Neural cell (in vitro differentiated cells): ENCODE data around the gene GPR158.

Experiments used
- CTCF ChIP-seq: fragments of 450-650 bp; IDR thresholded peaks from 2 replicates; pipeline ENCODE4 v1.5.1; 2014; ENCODE audit warnings: antibody characterized with exemption, mild to moderate bottlenecking, moderate library complexity; ENCODE audit not compliant: poor library complexity, severe bottlenecking
- EP300 ChIP-seq: fragments of 450-650 bp; conservative IDR thresholded peaks from 2 replicates; pipeline ENCODE4 v1.6.1; 2014; ENCODE audit warnings: antibody characterized with exemption, mild to moderate bottlenecking, moderate library complexity; ENCODE audit not compliant: poor library complexity, severe bottlenecking
- EZH2 ChIP-seq: fragments of 200-600, 300-800 bp; shearing (Covaris generic), sonication (generic); IDR thresholded peaks from 2 replicates; pipeline ENCODE4 v1.6.1; 2014; ENCODE audit warnings: antibody characterized with exemption, low read length, borderline replicate concordance, mild to moderate bottlenecking; ENCODE audit not compliant: insufficient read depth, poor library complexity, severe bottlenecking
- MXI1 ChIP-seq: fragments of 450-650 bp; conservative IDR thresholded peaks from 2 replicates; pipeline ENCODE4 v1.6.1; 2014; ENCODE audit warnings: antibody characterized with exemption, mild to moderate bottlenecking; ENCODE audit not compliant: poor library complexity, severe bottlenecking
- POLR2AphosphoS5 ChIP-seq: IDR thresholded peaks from 2 replicates; pipeline ENCODE4 v1.6.1; 2012
- RAD21 ChIP-seq: fragments of 450-650 bp; conservative IDR thresholded peaks from 2 replicates; pipeline ENCODE4 v1.6.1; 2014; ENCODE audit warnings: antibody characterized with exemption, mild to moderate bottlenecking, moderate library complexity

GRCh38 chr10:25182636-25183035, 7.8 kb downstream of the GPR158 start:
- TF ChIP-seq CTCF: no peak
- TF ChIP-seq EP300: no peak
- no peak for TF ChIP-seq POLR2AphosphoS5
- TF ChIP-seq RAD21: no peak
- no peak for TF ChIP-seq EZH2
- no peak for TF ChIP-seq MXI1
